ENCODE measurements around the gene HEATR1.
A peak's percentile ranks its signal among the peaks of the same experiment; 100 is the strongest.
"Not testable (repeated sequence)": the region's sequence is repeated elsewhere in the genome, so short reads cannot be mapped to it uniquely, and the experiment has no call there.

The HEATR1 gene, protein sequence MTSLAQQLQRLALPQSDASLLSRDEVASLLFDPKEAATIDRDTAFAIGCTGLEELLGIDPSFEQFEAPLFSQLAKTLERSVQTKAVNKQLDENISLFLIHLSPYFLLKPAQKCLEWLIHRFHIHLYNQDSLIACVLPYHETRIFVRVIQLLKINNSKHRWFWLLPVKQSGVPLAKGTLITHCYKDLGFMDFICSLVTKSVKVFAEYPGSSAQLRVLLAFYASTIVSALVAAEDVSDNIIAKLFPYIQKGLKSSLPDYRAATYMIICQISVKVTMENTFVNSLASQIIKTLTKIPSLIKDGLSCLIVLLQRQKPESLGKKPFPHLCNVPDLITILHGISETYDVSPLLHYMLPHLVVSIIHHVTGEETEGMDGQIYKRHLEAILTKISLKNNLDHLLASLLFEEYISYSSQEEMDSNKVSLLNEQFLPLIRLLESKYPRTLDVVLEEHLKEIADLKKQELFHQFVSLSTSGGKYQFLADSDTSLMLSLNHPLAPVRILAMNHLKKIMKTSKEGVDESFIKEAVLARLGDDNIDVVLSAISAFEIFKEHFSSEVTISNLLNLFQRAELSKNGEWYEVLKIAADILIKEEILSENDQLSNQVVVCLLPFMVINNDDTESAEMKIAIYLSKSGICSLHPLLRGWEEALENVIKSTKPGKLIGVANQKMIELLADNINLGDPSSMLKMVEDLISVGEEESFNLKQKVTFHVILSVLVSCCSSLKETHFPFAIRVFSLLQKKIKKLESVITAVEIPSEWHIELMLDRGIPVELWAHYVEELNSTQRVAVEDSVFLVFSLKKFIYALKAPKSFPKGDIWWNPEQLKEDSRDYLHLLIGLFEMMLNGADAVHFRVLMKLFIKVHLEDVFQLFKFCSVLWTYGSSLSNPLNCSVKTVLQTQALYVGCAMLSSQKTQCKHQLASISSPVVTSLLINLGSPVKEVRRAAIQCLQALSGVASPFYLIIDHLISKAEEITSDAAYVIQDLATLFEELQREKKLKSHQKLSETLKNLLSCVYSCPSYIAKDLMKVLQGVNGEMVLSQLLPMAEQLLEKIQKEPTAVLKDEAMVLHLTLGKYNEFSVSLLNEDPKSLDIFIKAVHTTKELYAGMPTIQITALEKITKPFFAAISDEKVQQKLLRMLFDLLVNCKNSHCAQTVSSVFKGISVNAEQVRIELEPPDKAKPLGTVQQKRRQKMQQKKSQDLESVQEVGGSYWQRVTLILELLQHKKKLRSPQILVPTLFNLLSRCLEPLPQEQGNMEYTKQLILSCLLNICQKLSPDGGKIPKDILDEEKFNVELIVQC (N-terminal part only)

DNA sequence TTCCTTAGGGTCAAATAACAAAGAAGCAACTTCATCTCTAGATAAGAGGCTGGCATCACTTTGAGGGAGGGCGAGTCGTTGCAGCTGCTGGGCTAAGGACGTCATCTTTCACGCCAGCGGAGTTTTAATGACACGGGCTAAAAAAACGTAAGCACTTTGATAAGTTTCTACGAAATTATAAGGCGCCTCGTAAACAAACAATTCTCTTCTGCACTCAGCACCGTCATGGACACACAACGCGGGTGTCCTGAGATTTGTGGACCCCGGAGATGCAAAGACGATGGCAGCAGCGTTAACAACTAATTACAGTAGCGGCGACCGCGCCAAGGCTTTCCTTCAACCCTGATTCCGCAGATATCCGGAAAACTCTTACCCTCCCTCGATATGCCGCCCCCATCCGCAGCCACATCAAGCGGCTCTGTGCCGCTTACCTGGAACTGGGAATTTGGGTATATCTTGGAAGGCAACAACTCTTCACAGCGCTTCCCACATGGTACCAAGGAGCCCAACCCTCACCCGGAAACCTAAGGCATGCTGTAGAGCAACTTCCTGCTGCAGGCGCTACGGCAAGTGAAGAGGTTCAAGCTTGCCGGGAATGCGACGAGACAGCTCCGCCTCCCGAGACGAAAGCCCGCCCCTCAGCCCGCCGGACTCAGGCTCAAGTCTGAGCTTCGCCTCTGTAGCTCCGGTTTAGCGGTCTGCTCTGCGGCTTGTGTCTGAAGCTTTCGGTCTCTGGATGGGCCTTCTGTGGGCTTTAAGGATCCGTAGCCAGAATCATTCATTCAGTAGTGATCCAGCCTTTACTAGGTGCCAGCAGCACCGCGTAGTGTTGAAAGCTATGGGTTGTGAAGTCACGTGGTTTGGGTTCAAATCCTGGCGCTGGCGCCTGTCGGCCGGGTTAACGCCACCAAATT lies at the start of gene HEATR1:
Gene HEATR1, minus strand, starts transcription at position 526 of the 914 bp plus-strand sequence. Its CDS starts 421 bp downstream, at position 105.
- DNase-seq: peak; percentile 97

DNA sequence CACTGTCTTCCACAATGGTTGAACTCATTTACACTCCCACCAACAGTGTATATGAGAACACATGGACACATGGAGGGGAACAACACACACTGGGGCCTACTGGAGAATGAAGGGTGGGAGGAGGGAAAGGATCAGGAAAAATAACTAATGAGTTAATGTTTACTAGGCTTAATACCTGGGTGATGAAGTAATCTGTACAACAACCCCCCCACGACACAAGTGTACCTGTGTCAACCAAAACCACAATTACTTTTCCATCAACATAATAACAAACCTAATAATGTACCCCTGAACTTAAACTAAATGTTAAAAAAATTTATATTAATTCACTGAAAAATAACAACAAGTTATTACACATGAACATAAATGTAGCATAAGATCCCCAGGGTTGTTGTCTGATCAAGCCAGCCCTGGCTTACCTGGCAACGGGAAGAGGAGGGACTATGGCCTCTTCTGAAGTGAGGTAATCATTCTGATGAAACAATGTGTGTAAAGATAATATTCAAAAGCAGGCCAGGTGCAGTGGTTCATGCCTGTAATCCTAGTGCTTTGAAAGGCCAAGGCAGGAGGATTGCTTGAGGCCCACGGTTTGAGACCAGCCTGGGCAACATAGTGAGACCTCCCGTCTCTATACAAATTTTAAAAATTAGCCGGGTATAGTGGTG lies 40.8 kb upstream of the HEATR1 start:
- DNase-seq: no peak

DNA sequence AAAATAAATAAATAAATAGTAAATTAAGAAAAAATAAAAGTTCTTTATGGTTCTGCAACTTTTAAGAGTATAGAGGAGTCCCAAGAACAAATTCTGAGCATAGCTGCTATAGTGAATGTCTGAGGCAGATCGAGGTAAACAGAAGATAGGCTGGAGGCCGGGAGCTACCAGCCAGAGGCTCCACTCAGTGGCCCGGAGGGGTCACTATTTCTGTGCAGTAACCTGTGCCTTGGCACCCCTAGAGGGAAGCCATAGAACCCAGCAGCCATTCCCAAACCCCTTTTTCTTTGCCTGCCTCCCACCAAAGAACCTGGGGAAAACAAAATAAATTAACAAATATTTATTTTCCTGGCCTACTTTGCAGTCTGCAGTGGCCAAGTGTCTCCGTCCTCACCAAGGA lies 38.4 kb upstream of the HEATR1 start:
- DNase-seq: no peak

DNA sequence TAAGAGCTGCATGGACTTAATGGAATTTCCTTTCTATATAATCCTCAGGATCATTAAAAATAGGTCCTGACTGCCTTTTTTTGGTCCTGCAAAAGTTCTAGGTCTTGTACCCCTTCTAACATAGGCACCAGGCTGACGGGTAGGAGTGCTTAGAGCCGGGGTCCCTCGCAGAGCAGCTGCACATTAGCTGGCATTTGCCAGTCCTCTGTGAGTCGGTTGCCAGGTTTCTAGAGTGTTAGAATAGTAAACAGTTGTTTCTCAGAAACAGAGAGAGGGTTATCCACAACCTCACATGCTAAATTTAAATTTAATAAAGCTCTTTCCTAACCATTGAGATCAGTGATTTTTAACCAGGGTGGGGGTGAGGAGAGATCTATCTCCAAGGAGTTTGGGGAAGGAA lies 35.4 kb upstream of the HEATR1 start:
- DNase-seq: no peak

DNA sequence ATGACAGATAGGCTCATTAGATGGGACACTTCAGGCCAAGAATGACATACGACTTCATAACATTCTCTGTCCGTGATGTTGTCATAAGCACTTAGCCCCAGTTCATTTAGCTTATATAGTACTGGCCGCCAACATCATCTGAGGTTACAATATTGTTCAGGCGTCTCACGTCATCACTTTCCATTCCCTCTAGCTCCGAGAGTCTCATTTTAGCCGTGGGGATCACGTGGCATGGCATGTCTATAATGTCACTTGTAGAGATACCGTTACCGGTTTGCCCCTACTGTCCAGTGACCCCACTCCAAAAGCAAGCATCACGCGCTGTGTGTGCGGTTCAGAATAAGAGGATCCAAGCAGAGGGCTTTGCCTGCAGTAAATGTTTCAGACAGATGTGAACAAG lies 34.6 kb upstream of the HEATR1 start:
- DNase-seq: no peak

DNA sequence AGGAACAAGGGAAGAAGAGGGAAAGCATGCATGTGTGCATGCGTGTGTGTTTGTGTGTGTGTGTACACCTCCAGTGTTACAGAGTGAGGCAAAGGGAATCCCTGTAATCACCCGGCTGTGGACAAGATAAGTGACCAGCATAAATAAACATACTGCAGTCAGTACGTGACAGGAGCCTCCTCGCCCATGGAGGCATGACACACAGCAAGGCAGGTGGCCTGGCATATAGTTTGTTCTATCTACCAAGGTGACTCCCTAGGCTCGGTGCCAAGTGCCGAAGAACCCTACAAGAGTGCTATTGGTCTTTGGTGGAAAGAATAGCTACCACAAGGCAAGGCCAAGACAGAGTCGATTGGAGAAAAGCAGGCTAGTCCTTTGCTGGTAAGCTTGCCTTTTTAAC lies 31.7 kb upstream of the HEATR1 start:
- DNase-seq: no peak

DNA sequence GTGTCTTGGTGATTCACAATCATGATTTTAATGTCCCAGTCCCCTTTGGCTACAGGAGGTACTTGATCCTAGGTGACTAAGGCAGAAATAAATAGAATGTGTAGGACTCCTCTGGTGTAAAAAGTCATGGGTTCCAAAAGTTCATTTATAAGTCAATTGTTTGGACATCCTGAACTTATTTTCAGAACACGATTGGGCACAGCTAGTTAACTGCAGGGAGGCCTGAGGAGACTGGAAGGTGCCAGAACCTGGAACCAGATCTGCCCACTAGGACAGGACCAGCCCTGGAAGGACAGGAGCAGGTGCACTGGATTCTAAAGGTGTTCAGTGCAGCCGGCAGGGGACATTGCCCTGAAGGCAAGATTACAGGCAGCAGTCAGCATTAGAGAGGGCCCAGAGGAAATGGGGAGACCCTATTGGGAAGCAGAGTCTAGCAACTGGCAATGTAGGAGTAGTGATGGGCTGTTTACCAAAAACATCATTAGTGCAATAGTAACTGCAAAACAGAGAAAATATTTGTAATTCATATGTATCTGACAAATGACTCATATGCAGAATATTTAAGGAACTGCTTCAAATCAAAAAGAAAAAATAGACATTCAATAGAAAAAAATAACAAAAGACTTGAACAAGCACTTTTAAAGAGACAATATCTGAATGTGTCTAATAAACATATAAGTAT lies 23.6 kb upstream of the HEATR1 start:
- no peak for DNase-seq

DNA sequence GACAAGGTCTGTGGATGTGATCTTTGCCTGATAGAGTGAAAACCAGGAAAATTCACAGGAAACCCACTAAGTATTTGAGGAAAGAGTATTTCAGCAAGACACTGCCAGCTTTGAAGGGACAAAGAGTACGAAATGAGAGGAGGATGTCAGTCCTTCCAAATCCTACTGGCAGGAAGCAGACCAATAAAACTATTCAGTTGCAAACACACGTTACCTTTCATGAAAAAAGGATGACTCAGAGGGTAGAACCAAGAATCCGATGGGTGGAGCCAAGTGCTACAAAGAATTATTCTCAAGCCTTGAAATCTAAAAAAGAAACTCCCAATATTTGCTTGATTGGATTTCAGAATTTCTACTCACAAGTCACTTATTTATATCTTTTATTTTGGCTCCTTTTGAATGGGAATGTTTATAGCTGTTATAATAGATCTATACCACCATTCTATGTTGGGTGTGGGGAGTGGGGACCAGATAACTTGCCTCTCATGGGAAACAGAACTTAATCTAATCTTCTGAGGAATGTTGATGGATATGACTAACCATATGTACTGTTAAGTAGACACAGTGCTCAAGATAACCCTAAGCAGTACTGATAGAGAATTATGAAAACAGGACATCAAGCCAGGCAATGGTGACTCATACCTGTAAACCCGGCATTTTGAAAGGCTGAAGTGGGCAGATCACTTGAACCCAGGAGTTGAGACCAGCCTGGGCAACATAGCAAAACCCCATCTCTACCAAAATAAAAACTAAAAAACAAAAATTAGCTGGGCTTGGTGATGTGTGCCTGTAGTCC lies 19.3 kb upstream of the HEATR1 start:
- DNase-seq: no peak

DNA sequence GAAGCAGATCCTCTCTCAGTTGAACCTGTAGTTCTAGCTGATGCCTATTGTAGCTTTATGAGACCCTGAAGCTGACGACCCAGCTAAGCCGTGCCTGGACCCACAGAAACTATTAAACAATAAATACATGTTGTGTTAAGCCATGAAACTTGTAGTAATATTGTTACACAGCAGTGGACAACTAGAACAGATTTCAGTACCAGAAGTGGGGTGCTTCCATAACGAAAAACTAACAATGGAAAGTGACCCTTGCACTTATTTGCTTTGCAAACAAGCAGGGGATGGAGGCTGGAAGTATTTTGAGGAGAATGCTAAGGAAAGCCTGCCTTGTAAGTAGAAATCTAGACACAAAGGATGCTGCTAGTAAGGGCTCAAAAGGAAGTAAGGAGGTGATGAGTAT lies 18.1 kb upstream of the HEATR1 start:
- DNase-seq: no peak

DNA sequence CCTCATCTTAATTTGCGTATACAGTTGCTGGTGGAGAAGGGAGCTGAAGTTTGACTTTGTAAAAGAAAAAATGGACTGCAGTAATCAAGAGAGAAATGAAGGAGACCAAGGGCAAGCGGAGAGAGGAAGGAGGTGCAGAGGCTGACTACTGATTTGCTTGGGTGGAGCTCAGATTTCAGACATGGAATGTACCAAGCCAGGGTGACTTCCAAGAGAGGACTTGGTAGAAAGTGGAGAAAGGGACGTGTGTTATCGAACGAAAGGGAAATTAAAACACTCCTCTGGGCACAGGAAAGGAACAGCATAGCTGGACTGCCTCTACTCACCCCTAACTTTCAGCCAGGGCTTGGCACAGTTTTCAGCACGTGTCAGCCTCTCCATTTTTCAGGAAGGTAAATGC lies 15.1 kb upstream of the HEATR1 start:
- DNase-seq: no peak

DNA sequence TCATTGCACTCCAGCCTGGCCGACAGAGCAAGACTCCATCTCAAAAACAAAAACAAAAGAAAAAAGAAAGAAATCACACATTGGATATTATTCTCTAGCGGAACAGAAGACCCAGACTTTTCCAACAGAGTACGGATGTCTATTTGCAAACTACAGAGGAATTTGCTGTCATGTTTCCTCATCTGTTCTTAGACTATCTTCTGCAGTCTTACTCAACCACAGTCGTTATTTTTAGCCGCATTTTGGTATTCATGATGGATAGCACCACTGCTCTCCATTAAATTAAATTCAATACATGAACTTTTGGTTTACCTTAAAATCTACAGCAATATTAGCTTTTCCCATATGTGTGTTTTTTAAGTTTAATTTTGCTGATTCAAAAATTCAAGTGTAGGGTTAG lies 14.2 kb upstream of the HEATR1 start:
- no peak for DNase-seq

DNA sequence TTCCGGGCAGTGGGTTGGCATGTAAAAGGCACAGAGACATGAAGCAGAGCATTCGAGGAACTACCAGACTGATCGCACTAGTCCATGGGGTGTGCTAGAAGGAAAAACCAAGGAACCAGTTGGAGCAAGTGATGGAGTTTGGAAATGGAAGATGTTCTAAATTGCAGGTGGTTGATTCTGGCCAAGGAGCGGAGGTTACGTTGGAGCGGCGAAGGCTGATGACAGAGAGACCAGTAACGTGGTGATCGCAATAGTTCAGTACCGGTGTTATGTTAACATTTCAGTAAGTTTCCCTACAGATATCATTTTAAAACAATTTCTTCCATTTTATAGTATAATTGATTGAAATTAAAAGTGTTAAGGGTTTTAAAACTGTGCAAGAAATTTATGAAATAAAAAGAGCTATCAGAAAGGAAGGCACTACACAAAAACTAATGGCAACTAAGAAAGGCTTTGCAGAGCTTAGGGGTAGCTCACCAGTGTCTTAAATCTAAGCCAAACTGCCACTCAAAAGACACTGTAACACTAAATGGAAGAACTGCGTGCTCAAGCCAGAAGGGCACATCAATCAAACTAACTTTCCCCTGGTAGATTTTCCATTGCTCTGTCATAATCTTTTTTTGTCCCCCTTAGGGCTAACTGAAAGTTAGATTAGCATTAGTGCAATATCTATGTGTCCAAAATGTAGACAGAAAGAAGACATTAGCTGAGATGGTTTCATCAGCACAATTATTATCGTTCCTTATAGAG lies 11.3 kb upstream of the HEATR1 start:
- no peak for DNase-seq

DNA sequence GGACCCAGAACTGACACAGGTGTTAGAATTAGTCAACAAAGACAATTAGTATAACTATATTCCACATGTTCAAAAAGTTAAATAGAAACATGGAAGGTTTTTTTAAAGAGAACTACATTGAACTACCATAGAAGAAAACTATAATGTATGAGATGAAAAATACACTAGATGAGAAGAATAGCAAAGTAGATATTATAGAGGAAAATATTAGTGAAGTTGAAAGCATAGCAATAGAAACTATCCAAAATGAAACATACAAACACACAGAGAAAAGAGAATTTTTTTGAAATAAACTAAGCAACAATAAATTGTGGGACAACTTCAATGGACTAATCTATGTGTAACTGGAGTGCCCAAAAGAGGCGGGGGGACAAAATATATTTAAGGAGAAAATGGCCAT lies 8.0 kb upstream of the HEATR1 start:
- DNase-seq: no peak

DNA sequence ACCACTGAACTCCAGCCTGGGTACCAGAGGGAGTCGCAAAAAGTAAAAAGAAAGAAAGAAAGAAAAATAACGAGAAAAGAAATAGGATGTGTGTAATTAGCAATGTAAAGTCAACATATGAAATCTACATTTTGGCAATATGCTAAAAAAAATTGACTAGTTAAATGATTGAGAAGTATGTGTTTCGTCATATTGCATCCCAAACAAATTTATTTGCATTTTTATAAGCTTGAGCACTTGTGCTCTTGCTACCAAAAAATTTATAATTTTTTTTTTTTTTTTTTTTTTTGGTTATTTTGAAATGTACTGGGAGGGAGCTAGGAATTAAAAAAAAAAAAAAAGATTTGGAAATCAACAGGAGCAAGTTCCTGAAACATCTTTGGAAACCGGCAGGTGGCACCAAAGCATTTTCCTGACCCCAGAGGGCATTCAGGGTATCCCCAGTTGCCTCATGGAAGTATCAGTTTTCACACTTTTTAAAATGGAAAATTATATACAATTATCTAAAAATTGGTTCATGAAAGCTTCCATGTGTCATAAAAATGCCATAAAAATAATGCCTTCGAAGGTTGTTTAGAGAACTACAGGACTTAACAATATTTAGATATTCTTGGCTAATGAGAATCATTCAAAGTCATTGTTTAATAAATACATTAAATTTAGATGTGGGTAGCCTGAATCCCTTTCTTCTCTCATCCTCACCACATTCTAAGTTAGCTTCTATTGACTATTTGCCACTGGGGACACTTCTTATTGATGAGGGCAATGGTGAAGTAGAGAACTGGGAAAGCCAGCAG lies 4.8 kb upstream of the HEATR1 start:
- DNase-seq: peak; percentile 71

DNA sequence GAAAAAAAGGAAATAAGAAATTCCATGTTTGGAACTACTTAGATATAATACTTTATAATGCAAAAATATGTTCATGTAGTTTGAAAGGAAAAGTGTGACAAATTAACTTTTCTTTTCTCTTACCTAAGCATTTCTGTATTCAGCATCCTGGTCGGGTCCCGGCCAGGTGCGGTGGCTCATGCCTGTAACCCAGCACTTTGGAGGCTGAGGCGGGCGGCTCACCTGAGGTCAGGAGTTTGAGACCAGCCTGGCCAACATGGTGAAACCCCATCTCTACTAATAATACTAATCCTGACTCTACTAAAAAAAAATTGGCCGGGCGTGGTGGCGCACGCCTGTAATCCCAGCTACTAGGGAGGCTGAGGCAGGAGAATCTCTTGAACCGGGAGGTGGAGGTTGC lies 3.3 kb upstream of the HEATR1 start:
- not testable (repeated sequence) for DNase-seq

DNA sequence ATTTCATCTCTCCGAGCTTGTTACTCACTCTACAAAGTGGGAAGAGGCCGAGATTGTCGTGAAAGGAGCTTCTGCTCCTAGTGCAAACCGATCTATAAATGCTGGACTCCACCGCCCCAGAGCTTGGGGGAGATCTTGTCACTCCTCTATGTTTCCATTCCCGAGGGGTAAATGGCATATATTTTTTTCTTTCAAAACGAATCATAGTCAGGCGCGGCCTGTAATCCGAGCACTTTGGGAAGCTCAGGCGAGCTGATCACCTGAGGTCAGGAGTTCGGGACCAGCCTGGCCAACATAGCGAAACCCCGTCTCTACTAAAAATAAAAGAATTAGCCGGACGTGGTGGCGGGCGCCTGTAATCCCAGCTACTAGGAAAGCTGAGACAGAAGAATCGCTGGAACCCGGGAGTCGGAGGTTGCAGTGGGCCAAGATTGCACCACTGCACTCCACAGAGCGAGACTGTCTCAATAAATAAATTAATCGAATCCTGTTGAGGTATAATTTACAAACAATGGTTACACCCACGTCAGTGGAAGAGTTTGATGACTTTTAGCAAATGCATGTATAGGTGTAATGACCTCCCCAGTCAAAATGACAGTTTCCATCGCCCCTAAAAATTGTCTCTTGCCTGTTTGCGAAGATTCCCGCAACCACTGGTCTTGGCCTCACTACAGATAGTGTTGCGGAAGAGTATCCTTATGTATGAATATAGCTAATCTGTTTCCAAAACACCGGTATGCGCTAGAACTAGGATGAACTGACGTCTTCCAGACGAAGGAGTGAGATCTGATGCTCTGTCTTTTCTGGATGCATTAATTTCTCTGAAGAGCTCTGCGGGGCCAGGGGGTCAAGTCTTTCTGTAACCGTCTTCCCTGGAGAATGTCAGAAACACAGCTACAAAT lies 840 bp upstream of the HEATR1 start:
- DNase-seq: peak; percentile 4

DNA sequence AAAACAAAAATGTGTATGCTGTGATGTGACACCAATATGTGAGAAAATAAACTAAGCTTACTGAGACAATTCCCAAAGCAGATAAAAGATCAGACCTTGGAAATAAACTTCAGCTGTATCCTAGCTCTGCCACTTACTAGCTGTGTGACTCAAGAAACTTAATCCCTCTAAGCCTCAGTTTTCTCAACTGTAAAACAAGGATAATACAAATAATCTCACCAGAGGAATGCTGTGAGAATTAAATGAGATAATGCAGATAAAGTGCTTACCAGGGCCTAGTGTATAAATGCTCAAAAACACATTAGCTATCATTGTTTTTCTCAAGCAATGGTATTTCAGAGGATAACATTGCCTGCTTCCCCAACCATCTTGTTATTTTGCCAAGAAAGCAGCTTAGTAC lies 2.1 kb downstream of the HEATR1 start:
- no peak for DNase-seq

All from hematopoietic multipotent progenitor cell treated with erythropoietin and hydrocortisone succinate and interleukin-3 and kit ligand, for 4 days (in vitro differentiated cells).